BE2C (cell line): Measurements from ENCODE around the gene TMEM100.
A peak's percentile ranks its signal among the peaks of the same experiment; 100 is the strongest.

Source experiments
- DNase-seq: peaks from one replicate; pipeline ENCODE4 v3.0.0-alpha.2; 2020
- H3K27me3 ChIP-seq: fragments of 250-450 bp; sonication (Bioruptor Pico); 2 replicates; pipeline ENCODE4 v1.5.1; 2020; ENCODE audit warnings: mild to moderate bottlenecking
- H3K36me3 ChIP-seq: fragments of 250-450 bp; sonication (Bioruptor Pico); 2 replicates; pipeline ENCODE4 v1.5.1; 2020; ENCODE audit warnings: mild to moderate bottlenecking
- H3K4me1 ChIP-seq: fragments of 250-450 bp; sonication (Bioruptor Pico); 2 replicates; pipeline ENCODE4 v1.5.1; 2020
- H3K4me3 ChIP-seq: 2 replicates; pipeline ENCODE4 v1.5.1; 2011; ENCODE audit warnings: low read depth, low read length
- H3K9me3 ChIP-seq: fragments of 250-450 bp; sonication (Bioruptor Pico); 2 replicates; pipeline ENCODE4 v1.5.1; 2020
- TF ChIP-seq, protein P1 (sequence below): IDR thresholded peaks from 2 replicates; pipeline ENCODE4 v1.5.1; 2012; ENCODE audit warnings: mild to moderate bottlenecking, low read depth, low read length

TMEM100 gene

DNA sequence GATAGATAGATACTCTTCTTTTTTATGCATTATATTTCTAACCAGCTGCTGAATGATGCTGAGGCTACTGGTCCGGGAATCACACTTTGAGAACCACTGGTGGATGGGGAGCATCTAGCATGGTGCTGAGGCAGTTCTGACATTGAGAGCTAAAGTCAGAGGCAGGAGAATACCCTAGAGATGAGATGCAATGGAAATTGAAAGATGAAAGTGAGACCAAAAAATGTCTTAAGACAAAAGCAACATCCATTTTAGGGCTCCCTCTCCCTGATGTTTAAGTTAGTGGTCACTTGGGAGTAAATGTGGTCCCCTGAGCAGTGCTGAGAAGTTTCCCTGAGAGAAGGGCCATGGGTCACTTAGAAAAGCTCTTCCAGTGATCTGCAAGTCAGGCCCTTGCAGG, 35.0 kb upstream of the TMEM100 start:
- H3K4me3 ChIP-seq: no peak overlapping the region
- no peak for DNase-seq

GRCh38 chr17:55756689-55757088, 34.0 kb upstream of the TMEM100 start:
- peaks cover 4% of the 10 kb centered on the region for H3K4me1 ChIP-seq
- H3K27me3 ChIP-seq: no peaks in the 10 kb centered on the region
- H3K9me3 ChIP-seq: no peaks in the 10 kb centered on the region
- H3K36me3 ChIP-seq: no peaks in the 10 kb centered on the region
- no peak overlapping the region for H3K4me3 ChIP-seq
- TF ChIP-seq, protein P1, sequence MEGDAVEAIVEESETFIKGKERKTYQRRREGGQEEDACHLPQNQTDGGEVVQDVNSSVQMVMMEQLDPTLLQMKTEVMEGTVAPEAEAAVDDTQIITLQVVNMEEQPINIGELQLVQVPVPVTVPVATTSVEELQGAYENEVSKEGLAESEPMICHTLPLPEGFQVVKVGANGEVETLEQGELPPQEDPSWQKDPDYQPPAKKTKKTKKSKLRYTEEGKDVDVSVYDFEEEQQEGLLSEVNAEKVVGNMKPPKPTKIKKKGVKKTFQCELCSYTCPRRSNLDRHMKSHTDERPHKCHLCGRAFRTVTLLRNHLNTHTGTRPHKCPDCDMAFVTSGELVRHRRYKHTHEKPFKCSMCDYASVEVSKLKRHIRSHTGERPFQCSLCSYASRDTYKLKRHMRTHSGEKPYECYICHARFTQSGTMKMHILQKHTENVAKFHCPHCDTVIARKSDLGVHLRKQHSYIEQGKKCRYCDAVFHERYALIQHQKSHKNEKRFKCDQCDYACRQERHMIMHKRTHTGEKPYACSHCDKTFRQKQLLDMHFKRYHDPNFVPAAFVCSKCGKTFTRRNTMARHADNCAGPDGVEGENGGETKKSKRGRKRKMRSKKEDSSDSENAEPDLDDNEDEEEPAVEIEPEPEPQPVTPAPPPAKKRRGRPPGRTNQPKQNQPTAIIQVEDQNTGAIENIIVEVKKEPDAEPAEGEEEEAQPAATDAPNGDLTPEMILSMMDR: no peak
- no peak for DNase-seq

More for the DNA sequence above, 35.0 kb upstream of the TMEM100 start:
- no peaks in the 10 kb centered on the region for H3K36me3 ChIP-seq
- no peaks in the 10 kb centered on the region for H3K27me3 ChIP-seq
- no peaks in the 10 kb centered on the region; the same call in 1 of the 2 replicates for H3K4me1 ChIP-seq
- TF ChIP-seq, protein P1: no peak
- H3K9me3 ChIP-seq: no peaks in the 10 kb centered on the region

GRCh38 chr17:55751720-55752250, 29.1 kb upstream of the TMEM100 start:
- H3K4me3 ChIP-seq: peak overlapping the region; percentile 80
- peaks cover 6% of the 10 kb centered on the region; the same call in 1 of the 2 replicates for H3K4me1 ChIP-seq
- H3K9me3 ChIP-seq: no peaks in the 10 kb centered on the region
- DNase-seq: no peak
- H3K27me3 ChIP-seq: no peaks in the 10 kb centered on the region
- TF ChIP-seq, protein P1: no peak
- no peaks in the 10 kb centered on the region for H3K36me3 ChIP-seq

- Histone ChIP-seq H3K9me3 (no peaks in the 10 kb centered on the region), H3K4me1 (peaks cover 6% of the 10 kb centered on the region; the same call in 1 of the 2 replicates), H3K27me3 (no peaks in the 10 kb centered on the region), H3K4me3 (peak within 1 kb of the TSS; percentile 80), H3K36me3 (no peaks in the 10 kb centered on the region)
- peak; percentile 96 for DNase-seq
- TF ChIP-seq, protein P1: peak; percentile 42
Observed at GRCh38 chr17:55750750-55751657, 28.3 kb upstream of the TMEM100 start, which contains the start of gene PCTP. PCTP (plus strand) TSS chr17:55751051; CDS start chr17:55751104, 53 bp downstream.

- H3K27me3 ChIP-seq: no peaks in the 10 kb centered on the region
- TF ChIP-seq, protein P1: no peak
- H3K4me1 ChIP-seq: peaks cover 6% of the 10 kb centered on the region; the same call in 1 of the 2 replicates
- H3K9me3 ChIP-seq: no peaks in the 10 kb centered on the region
- no peak overlapping the region for H3K4me3 ChIP-seq
- DNase-seq: no peak
- no peaks in the 10 kb centered on the region for H3K36me3 ChIP-seq
Observed at GRCh38 chr17:55749985-55750384, 27.3 kb upstream of the TMEM100 start.
